ENCODE results near the gene ZNF627. TPM values are rescaled to one million over a fixed set of nuclear protein-coding genes. Genes with fewer than 3 reads are reported as not detected.

ZNF627 gene
- total RNA-seq, 2 experiments from 2014 or later: 4.3 to 5.0 TPM

DNA sequence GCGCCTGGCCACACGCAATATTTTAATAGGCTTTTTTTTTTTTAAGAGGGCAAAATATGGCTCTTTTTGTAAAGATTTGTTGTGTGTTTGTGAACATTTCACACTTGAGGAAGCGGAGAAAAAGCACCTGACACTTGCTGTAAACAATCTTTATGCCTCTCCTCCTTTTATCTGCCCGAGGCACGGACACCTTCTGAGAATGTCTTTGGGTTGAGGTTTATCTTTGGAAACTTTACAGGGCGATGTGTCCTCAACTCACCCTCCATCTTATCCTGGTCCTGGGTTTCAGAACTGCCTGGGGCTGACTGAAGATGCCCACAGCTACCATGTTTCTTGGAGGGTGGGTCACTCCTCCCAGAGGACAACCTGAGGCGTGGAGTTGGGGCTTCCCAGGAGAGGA lies 44.0 kb downstream of the ZNF627 start:
- Mint-ChIP-seq H3K4me3 (no peak overlapping the region), H3K36me3 (ENCODE audit: low read depth) (no peaks in the 10 kb centered on the region), H3K9me3 (peaks cover 4% of the 10 kb centered on the region), H3K4me1 (ENCODE audit: low read depth) (no peaks in the 10 kb centered on the region), H3K27ac (no peak overlapping the region), H3K27me3 (ENCODE audit: low read depth) (peaks cover 18% of the 10 kb centered on the region)
- intact Hi-C loops (cut with micrococcal nuclease): no loop called here
- DNase-seq: no peak
- CTCF ChIA-PET: no interaction called here

GRCh38 chr19:11642902-11643301 lies 45.6 kb downstream of the ZNF627 start:
- no peaks in the 10 kb centered on the region for H3K4me1 Mint-ChIP-seq (ENCODE audit: low read depth)
- CTCF ChIA-PET: interaction anchor here (0.6 to 1.9 kb wide), 2 partner anchors 155 to 158 kb away, joined by 3 to 4 read pairs; partner anchors contain the start of gene ZNF491
- H3K9me3 Mint-ChIP-seq: peaks cover 4% of the 10 kb centered on the region
- no peaks in the 10 kb centered on the region for H3K36me3 Mint-ChIP-seq (ENCODE audit: low read depth)
- no peak overlapping the region for H3K27ac Mint-ChIP-seq
- H3K4me3 Mint-ChIP-seq: no peak overlapping the region
- intact Hi-C loops (cut with micrococcal nuclease): no loop called here
- DNase-seq: no peak
- H3K27me3 Mint-ChIP-seq (ENCODE audit: low read depth): peaks cover 15% of the 10 kb centered on the region

DNA sequence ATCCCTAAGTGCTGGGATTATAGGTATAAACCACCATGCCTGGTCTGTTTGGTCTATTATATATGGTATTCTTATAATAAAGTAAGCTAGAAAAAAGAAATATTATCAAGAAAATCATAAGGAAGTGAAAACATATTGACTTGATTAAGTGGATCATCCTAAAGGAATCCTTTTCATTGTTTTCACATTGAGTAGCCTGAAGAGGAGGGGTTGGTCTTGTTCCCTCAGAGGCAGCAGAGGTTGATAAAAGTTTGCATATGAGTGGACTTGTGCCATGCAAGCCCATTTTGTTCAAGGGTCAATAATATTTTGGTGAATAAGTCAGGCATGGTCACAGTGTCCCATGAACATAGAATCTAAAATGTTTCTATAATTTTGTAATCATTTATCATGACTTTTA lies 52.7 kb downstream of the ZNF627 start:
- Mint-ChIP-seq H3K27ac (no peak overlapping the region), H3K36me3 (ENCODE audit: low read depth) (peaks cover 17% of the 10 kb centered on the region), H3K4me3 (no peak overlapping the region), H3K27me3 (ENCODE audit: low read depth) (no peaks in the 10 kb centered on the region), H3K9me3 (peaks cover 31% of the 10 kb centered on the region), H3K4me1 (ENCODE audit: low read depth) (no peaks in the 10 kb centered on the region)
- intact Hi-C loops (cut with micrococcal nuclease): no loop called here
- CTCF ChIA-PET: no interaction called here
- no peak for DNase-seq

DNA sequence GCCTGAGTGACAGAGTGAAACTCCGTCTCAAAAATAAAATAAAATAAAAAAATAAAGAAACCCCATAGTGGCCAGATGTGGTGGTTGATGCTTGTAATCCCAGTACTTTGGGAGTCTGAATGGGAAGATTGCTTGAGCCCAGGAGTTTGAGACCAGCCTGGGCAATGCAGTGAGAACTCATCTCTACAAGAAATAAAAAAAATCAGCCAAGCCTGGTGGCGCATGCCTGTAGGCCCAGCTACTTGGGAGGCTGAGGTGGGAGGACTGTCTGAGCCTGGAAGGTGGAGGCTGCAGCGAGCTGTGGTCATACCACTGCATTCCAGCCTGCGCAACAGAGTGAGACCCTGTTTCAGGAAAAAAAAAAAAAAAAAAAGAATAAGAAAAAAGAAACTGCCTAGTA lies 53.8 kb downstream of the ZNF627 start:
- Mint-ChIP-seq H3K27ac (no peak overlapping the region), H3K4me3 (no peak overlapping the region), H3K36me3 (ENCODE audit: low read depth) (peaks cover 17% of the 10 kb centered on the region), H3K27me3 (ENCODE audit: low read depth) (no peaks in the 10 kb centered on the region), H3K9me3 (peaks cover 35% of the 10 kb centered on the region), H3K4me1 (ENCODE audit: low read depth) (no peaks in the 10 kb centered on the region)
- intact Hi-C loops (cut with micrococcal nuclease): no loop called here
- DNase-seq: no peak
- CTCF ChIA-PET: no interaction called here

- no peaks in the 10 kb centered on the region for H3K4me1 Mint-ChIP-seq (ENCODE audit: low read depth)
- H3K4me3 Mint-ChIP-seq: no peak overlapping the region
- intact Hi-C loops (cut with micrococcal nuclease): no loop called here
- H3K27ac Mint-ChIP-seq: no peak overlapping the region
- CTCF ChIA-PET: no interaction called here
- H3K9me3 Mint-ChIP-seq: peaks cover 35% of the 10 kb centered on the region
- H3K27me3 Mint-ChIP-seq (ENCODE audit: low read depth): no peaks in the 10 kb centered on the region
- no peak for DNase-seq
- peaks cover 19% of the 10 kb centered on the region for H3K36me3 Mint-ChIP-seq (ENCODE audit: low read depth)
Measured at GRCh38 chr19:11652056-11652455, 54.8 kb downstream of the ZNF627 start.

DNA sequence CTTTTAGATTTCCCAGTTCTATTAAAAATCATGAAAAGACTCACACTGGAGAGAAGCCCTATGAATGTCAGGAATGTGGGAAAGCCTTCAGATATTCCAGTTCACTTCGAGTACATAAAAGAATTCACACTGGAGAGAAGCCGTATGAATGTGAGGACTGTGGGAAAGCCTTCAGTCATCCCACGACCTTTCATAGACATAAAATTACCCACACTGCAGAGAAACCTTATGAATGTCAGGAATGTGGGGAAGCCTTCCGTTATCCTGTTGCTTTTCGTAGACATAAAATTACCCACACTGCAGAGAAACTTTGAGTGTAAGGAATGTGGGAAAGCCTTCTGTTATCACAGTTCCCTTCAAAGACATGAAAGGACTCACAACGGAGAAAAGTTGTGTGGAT lies 55.2 kb downstream of the ZNF627 start:
- H3K27ac Mint-ChIP-seq: no peak overlapping the region
- H3K36me3 Mint-ChIP-seq (ENCODE audit: low read depth): peaks cover 19% of the 10 kb centered on the region
- DNase-seq: no peak
- CTCF ChIA-PET: no interaction called here
- intact Hi-C loops (cut with micrococcal nuclease): no loop called here
- H3K4me3 Mint-ChIP-seq: no peak overlapping the region
- peaks cover 35% of the 10 kb centered on the region for H3K9me3 Mint-ChIP-seq
- H3K4me1 Mint-ChIP-seq (ENCODE audit: low read depth): no peaks in the 10 kb centered on the region
- no peaks in the 10 kb centered on the region for H3K27me3 Mint-ChIP-seq (ENCODE audit: low read depth)

DNA sequence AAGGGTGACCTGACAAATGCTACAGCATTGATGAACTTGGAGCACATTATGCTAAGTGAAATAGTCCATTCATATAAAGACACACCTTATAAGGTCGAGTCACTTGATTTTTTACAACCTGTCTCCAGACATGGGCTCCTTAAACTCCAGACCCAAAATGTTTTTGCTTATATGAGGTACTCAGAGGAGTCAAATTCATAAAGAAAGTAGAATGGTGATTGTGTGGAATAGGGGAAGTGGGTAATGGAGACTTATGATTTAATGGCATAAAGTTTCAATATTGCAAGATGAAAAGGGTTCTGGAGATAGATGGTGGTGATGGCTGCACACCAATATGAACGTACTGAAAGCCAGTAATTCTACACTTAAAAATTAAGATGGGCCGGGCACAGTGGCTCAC lies 59.3 kb downstream of the ZNF627 start:
- intact Hi-C loops (cut with micrococcal nuclease): no loop called here
- CTCF ChIA-PET: no interaction called here
- no peak overlapping the region for H3K4me3 Mint-ChIP-seq
- H3K27ac Mint-ChIP-seq: no peak overlapping the region
- peaks cover 3% of the 10 kb centered on the region for H3K27me3 Mint-ChIP-seq (ENCODE audit: low read depth)
- H3K4me1 Mint-ChIP-seq (ENCODE audit: low read depth): no peaks in the 10 kb centered on the region
- no peak for DNase-seq
- H3K9me3 Mint-ChIP-seq: peaks cover 28% of the 10 kb centered on the region
- H3K36me3 Mint-ChIP-seq (ENCODE audit: low read depth): peaks cover 18% of the 10 kb centered on the region

- H3K4me3 Mint-ChIP-seq: no peak overlapping the region
- H3K4me1 Mint-ChIP-seq (ENCODE audit: low read depth): no peaks in the 10 kb centered on the region
- CTCF ChIA-PET: no interaction called here
- DNase-seq: no peak
- H3K9me3 Mint-ChIP-seq: peaks cover 20% of the 10 kb centered on the region
- no peak overlapping the region for H3K27ac Mint-ChIP-seq
- H3K27me3 Mint-ChIP-seq (ENCODE audit: low read depth): peaks cover 3% of the 10 kb centered on the region
- intact Hi-C loops (cut with micrococcal nuclease): no loop called here
- H3K36me3 Mint-ChIP-seq (ENCODE audit: low read depth): peaks cover 10% of the 10 kb centered on the region
Measured at GRCh38 chr19:11657307-11657706, 60.0 kb downstream of the ZNF627 start.

GRCh38 chr19:11658970-11659369 lies 61.7 kb downstream of the ZNF627 start:
- CTCF ChIA-PET: interaction anchor here (0.6 kb wide), 1 partner anchor 305 kb away, joined by 4 read pairs; no protein-coding TSS in a partner anchor
- H3K27ac Mint-ChIP-seq: no peak overlapping the region
- H3K4me1 Mint-ChIP-seq (ENCODE audit: low read depth): no peaks in the 10 kb centered on the region
- no peak overlapping the region for H3K4me3 Mint-ChIP-seq
- DNase-seq: no peak
- H3K9me3 Mint-ChIP-seq: peaks cover 8% of the 10 kb centered on the region
- intact Hi-C loops (cut with micrococcal nuclease): no loop called here
- H3K36me3 Mint-ChIP-seq (ENCODE audit: low read depth): peaks cover 1% of the 10 kb centered on the region
- peaks cover 3% of the 10 kb centered on the region for H3K27me3 Mint-ChIP-seq (ENCODE audit: low read depth)

- H3K36me3 Mint-ChIP-seq (ENCODE audit: low read depth): peaks cover 1% of the 10 kb centered on the region
Measured at GRCh38 chr19:11659612-11660011, 62.3 kb downstream of the ZNF627 start.

GRCh38 chr19:11662278-11662677 lies 65.0 kb downstream of the ZNF627 start:
- Mint-ChIP-seq H3K9me3 (no peaks in the 10 kb centered on the region), H3K4me3 (no peak overlapping the region), H3K4me1 (ENCODE audit: low read depth) (no peaks in the 10 kb centered on the region), H3K27ac (no peak overlapping the region), H3K36me3 (ENCODE audit: low read depth) (no peaks in the 10 kb centered on the region), H3K27me3 (ENCODE audit: low read depth) (peaks cover 3% of the 10 kb centered on the region)
- intact Hi-C loops (cut with micrococcal nuclease): no loop called here
- CTCF ChIA-PET: interaction anchor here (0.9 kb wide), 1 partner anchor 37 kb away, joined by 3 read pairs; no protein-coding TSS in a partner anchor
- DNase-seq: no peak

More at GRCh38 chr19:11659612-11660011, 62.3 kb downstream of the ZNF627 start:
- H3K4me3 Mint-ChIP-seq: no peak overlapping the region
- peaks cover 3% of the 10 kb centered on the region for H3K27me3 Mint-ChIP-seq (ENCODE audit: low read depth)
- intact Hi-C loops (cut with micrococcal nuclease): no loop called here
- no peaks in the 10 kb centered on the region for H3K4me1 Mint-ChIP-seq (ENCODE audit: low read depth)
- CTCF ChIA-PET: interaction anchor here (0.6 to 1.1 kb wide), 3 partner anchors 12 to 184 kb away, joined by 3 read pairs; no protein-coding TSS in a partner anchor
- peaks cover 6% of the 10 kb centered on the region for H3K9me3 Mint-ChIP-seq
- no peak for DNase-seq
- H3K27ac Mint-ChIP-seq: no peak overlapping the region

DNA sequence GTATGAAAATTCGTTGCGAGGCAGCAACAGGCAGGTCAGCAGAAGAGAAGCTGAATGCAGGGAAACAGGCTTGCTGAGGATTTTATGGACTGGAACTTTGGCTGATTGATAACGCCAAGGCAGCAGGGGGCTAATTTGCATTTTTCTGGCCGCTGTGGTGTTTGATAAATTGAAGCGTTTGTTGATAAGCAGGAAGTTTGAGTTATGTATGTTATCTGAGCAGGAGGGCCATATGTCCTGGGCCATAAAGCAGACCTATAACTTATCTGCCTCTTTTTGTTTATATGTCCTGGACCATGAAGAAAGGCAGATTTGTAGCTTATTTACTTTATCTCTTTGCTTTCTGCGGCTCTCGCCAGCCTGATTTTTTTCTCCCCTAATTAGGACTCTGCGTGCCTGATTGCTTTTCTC lies 65.9 kb downstream of the ZNF627 start:
- intact Hi-C loops (cut with micrococcal nuclease): no loop called here
- Mint-ChIP-seq H3K4me1 (ENCODE audit: low read depth) (no peaks in the 10 kb centered on the region), H3K27ac (no peak overlapping the region), H3K27me3 (ENCODE audit: low read depth) (no peaks in the 10 kb centered on the region), H3K9me3 (no peaks in the 10 kb centered on the region), H3K4me3 (no peak overlapping the region), H3K36me3 (ENCODE audit: low read depth) (no peaks in the 10 kb centered on the region)
- CTCF ChIA-PET: interaction anchor here (0.5 to 0.9 kb wide), 2 partner anchors 37 to 700 kb away, joined by 3 read pairs; no protein-coding TSS in a partner anchor
- no peak for DNase-seq
